Sigmoid colon (tissue), 3 donors: ENCODE measurements around the gene MMP20.

ENCODE experiments used
- POLR2A ChIP-seq, 2 donors: fragments of 450-650 bp; IDR thresholded peaks; one replicate each; pipeline ENCODE4 v1.6.1; 2016; ENCODE audit warnings: antibody characterized with exemption in 2 of 2, mild to moderate bottlenecking in 2 of 2, moderate library complexity in 2 of 2
- TF ChIP-seq, protein P1 (sequence below), 4 experiments: fragments of 450-650 bp in 3 of 4; fragments of 200-600 bp in 1 of 4; IDR thresholded peaks; one replicate each; pipeline ENCODE4 v1.5.1; 2016 to 2019; ENCODE audit warnings: antibody characterized with exemption in 4 of 4, mild to moderate bottlenecking in 3 of 4, moderate library complexity in 2 of 4

DNA sequence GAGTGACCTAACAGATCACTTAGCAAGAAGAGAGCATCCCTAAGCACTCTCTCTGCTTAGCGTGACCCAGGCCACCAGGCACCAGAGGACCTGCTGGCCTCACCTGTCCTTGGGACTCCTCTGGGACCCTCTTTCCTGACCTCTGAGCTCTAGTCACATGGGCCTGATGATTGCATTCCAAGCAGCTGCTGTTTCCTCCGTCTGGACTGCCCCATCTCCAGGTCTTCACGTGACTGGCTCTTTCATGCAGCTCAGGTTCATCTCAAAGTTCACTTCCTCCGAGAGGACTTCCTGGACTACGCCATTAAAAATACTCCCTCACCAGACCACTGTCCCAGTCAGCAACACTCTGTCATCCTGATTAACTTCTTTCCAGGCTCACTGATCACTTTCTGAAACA is 2.9 kb downstream of the MMP20 start:
- TF ChIP-seq, protein P1, sequence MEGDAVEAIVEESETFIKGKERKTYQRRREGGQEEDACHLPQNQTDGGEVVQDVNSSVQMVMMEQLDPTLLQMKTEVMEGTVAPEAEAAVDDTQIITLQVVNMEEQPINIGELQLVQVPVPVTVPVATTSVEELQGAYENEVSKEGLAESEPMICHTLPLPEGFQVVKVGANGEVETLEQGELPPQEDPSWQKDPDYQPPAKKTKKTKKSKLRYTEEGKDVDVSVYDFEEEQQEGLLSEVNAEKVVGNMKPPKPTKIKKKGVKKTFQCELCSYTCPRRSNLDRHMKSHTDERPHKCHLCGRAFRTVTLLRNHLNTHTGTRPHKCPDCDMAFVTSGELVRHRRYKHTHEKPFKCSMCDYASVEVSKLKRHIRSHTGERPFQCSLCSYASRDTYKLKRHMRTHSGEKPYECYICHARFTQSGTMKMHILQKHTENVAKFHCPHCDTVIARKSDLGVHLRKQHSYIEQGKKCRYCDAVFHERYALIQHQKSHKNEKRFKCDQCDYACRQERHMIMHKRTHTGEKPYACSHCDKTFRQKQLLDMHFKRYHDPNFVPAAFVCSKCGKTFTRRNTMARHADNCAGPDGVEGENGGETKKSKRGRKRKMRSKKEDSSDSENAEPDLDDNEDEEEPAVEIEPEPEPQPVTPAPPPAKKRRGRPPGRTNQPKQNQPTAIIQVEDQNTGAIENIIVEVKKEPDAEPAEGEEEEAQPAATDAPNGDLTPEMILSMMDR (IDR thresholded peaks at IDR 0.05): no peak
- no peak for TF ChIP-seq POLR2A (IDR thresholded peaks at IDR 0.05)
